Measurements from ENCODE around the gene HDAC9.

The HDAC9 gene

DNA sequence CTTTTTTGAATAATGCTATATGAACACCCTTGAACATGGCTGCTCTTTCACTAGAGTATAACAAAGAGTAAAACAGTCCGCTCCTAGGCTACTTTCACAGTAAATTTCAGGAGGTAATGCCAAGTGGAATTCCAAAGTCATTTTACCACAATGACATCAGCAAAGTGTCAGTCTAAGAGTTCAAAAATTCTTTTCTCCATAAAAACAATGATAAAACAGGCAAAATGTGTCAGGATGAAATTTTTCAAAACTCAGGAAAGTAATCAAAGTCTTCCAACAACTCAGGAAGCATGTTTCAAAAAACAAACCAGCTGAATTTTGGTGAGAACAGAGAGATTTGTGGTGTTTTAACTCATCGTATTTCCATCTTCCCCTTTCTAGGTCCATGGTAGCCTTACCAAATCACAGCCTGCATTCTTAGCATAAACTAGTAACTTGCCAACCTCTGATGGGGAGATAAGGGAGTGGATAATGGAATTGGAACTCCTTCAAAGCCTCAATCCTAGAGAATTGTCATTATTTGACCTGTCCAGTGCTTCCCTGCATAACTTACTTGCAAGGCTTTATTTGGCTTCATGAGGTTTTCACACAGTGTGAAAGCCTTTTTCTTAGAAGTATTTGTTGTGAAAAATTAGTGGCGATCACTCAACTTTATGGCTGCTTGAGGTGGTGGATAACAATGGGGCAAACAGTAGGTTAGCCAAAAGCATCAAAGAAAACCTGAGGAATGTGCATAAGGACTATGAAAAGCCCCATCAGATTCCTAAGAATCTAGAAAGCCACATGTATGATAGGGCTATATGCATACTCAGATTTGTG is 302.7 kb downstream of the HDAC9 start:
- H3K9ac ChIP-seq (ENCODE audit: low read depth, low read length): no peak overlapping the region
- H3K4me1 ChIP-seq (ENCODE audit: insufficient read depth, low read length): 0 out of 2 replicates have a peak, but pooled peaks cover 10% of the 10 kb centered on the region
- no peaks in the 10 kb centered on the region for H3K27me3 ChIP-seq (ENCODE audit: insufficient read depth, low read length)
- no peak overlapping the region for H3K27ac ChIP-seq (ENCODE audit: low read depth, low read length)
- no peaks in the 10 kb centered on the region for H3K9me3 ChIP-seq (ENCODE audit: insufficient read depth, low read depth, low read length)
- no peaks in the 10 kb centered on the region for H3K36me3 ChIP-seq (ENCODE audit: insufficient read depth, low read length)
- WGBS: 86% methylated on average over 3 of the region's 3 CpGs
- H3K4me3 ChIP-seq (ENCODE audit: low read length): no peak overlapping the region

DNA sequence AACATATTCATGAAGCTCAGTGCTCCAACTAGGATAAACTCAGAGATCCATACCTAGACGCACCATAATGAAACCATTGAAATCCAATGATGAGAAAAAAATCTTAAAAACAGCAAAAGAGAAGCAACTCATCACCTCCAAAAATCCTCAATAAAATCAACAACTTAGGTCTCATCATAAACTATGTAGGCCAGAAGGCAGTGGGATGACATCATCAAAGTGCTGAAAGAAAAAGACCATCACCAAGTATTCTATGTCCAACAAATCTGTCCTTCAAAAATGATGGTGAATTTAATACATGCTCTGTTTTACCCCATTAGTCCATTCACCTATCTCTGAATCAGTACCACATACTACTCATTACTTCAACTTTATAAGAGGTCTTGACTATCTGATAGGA is 304.4 kb downstream of the HDAC9 start:
- H3K9ac ChIP-seq (ENCODE audit: low read depth, low read length): no peak overlapping the region
- 100% methylated on average over 1 of the region's 1 CpG for WGBS
- H3K27me3 ChIP-seq (ENCODE audit: insufficient read depth, low read length): no peaks in the 10 kb centered on the region

DNA sequence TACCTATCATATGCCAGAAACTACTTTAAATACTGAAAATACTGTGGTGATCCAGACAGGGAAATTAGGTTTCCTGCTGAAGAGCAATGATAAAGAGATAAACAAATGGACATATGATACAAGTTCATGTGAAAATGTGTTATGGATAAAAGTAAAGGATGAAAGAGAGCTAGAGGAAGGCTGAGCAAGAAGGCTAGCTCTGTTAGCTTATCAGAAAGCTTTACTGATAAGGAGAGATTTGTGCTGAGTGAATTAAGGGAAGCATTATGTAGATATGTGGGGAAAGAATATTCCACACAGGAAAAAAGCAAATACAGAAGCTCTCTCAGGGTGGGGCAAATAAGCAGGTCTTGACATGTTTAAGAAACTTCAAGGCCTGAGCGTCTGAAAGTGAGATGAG is 308.4 kb downstream of the HDAC9 start:
- no peaks in the 10 kb centered on the region for H3K36me3 ChIP-seq (ENCODE audit: insufficient read depth, low read length)
- no peaks in the 10 kb centered on the region for H3K4me1 ChIP-seq (ENCODE audit: insufficient read depth, low read length)
- no peaks in the 10 kb centered on the region for H3K27me3 ChIP-seq (ENCODE audit: insufficient read depth, low read length)
- no peaks in the 10 kb centered on the region for H3K9me3 ChIP-seq (ENCODE audit: insufficient read depth, low read depth, low read length)
- 100% methylated on average over 1 of the region's 1 CpG for WGBS
- H3K9ac ChIP-seq (ENCODE audit: low read depth, low read length): no peak overlapping the region
- H3K4me3 ChIP-seq (ENCODE audit: low read length): no peak overlapping the region
- H3K27ac ChIP-seq (ENCODE audit: low read depth, low read length): no peak overlapping the region

More for the DNA sequence above, 304.4 kb downstream of the HDAC9 start:
- no peaks in the 10 kb centered on the region for H3K36me3 ChIP-seq (ENCODE audit: insufficient read depth, low read length)
- no peaks in the 10 kb centered on the region for H3K9me3 ChIP-seq (ENCODE audit: insufficient read depth, low read depth, low read length)
- no peak overlapping the region for H3K4me3 ChIP-seq (ENCODE audit: low read length)
- 0 out of 2 replicates have a peak, but pooled peaks cover 8% of the 10 kb centered on the region for H3K4me1 ChIP-seq (ENCODE audit: insufficient read depth, low read length)
- H3K27ac ChIP-seq (ENCODE audit: low read depth, low read length): no peak overlapping the region

DNA sequence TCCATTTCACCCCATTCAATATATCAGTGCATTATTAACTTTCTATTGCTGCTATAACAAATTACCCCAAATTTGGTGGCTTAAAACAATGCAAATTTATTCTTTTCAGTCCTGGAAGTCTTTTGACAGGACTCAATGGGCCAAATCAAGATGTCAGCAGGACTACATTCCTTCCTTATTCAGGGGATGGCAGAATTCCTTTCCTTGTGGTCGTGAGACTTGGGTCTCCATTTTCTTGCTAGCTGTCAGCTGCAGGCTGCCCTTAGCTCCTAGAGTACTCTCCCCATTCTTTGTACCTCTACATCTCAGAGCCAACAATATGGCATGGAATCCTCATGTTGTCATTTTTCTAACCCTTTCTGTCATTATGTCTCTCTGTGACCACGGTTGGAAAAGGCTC is 310.6 kb downstream of the HDAC9 start:
- H3K4me3 ChIP-seq (ENCODE audit: low read length): no peak overlapping the region
- WGBS: 50% methylated on average over 1 of the region's 2 CpGs
- H3K27me3 ChIP-seq (ENCODE audit: insufficient read depth, low read length): no peaks in the 10 kb centered on the region
- no peaks in the 10 kb centered on the region for H3K36me3 ChIP-seq (ENCODE audit: insufficient read depth, low read length)
- H3K4me1 ChIP-seq (ENCODE audit: insufficient read depth, low read length): no peaks in the 10 kb centered on the region
- H3K27ac ChIP-seq (ENCODE audit: low read depth, low read length): no peak overlapping the region
- no peaks in the 10 kb centered on the region for H3K9me3 ChIP-seq (ENCODE audit: insufficient read depth, low read depth, low read length)
- no peak overlapping the region for H3K9ac ChIP-seq (ENCODE audit: low read depth, low read length)

DNA sequence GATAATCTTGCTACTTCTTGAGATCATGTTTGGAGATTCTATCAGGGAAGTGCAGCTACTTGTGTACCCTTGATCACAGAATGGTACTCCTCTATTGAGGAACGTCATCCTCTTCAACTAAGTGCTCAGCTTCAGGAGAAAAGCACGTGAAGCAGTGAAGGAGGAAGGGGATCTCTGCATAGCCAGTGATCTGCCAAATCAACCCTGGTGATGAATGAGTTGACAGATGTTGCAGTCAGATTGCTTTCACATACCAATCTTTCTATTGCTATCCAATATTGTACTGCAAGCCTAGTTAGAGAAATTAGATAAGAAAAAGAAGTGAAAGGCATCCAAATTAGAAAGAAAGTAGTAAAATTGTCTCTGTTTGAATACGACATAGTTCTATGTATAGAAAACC is 312.5 kb downstream of the HDAC9 start:
- Histone ChIP-seq H3K36me3 (ENCODE audit: insufficient read depth, low read length) (no peaks in the 10 kb centered on the region), H3K27ac (ENCODE audit: low read depth, low read length) (no peak overlapping the region), H3K4me3 (ENCODE audit: low read length) (no peak overlapping the region), H3K9me3 (ENCODE audit: insufficient read depth, low read depth, low read length) (no peaks in the 10 kb centered on the region), H3K4me1 (ENCODE audit: insufficient read depth, low read length) (no peaks in the 10 kb centered on the region), H3K27me3 (ENCODE audit: insufficient read depth, low read length) (no peaks in the 10 kb centered on the region), H3K9ac (ENCODE audit: low read depth, low read length) (no peak overlapping the region)
- WGBS: 100% methylated on average over 2 of the region's 3 CpGs

DNA sequence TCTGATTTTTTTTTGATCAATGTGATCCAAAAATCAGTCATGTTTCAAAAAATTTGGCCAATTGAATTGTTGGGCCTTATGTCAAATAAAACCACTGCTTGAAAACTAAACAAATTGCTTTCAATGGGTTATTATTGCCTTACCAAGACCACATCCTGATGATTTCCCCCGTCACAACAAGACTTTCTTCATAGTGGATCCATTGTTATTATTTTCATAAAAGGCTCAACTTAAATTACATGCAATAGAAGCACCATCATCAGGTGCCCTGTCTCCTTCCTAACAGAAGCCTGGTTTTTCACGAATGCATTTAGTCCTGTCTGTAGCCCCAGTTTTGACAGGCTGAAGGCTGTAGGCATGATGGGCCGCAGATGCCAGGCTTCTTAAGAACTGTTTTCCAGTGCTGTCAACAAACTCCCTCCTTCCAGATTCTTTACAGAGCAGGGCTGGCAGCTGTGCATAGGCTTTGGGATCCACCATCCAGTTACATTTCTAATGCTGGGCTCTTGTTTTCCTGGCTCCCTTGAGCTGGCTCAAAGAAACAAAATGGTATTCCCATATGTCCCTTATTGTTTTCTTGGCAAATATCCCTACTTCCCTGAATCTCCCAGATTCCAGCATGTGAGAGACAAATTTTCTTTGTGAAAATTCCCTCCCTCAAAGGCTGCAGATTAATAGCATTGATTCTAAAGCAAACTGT is 319.9 kb downstream of the HDAC9 start:
- H3K4me1 ChIP-seq (ENCODE audit: insufficient read depth, low read length): no peaks in the 10 kb centered on the region
- H3K36me3 ChIP-seq (ENCODE audit: insufficient read depth, low read length): no peaks in the 10 kb centered on the region
- no peak overlapping the region for H3K4me3 ChIP-seq (ENCODE audit: low read length)
- no peaks in the 10 kb centered on the region for H3K27me3 ChIP-seq (ENCODE audit: insufficient read depth, low read length)
- H3K9me3 ChIP-seq (ENCODE audit: insufficient read depth, low read depth, low read length): no peaks in the 10 kb centered on the region
- H3K9ac ChIP-seq (ENCODE audit: low read depth, low read length): no peak overlapping the region
- no peak overlapping the region for H3K27ac ChIP-seq (ENCODE audit: low read depth, low read length)
- 95% methylated on average over 3 of the region's 3 CpGs for WGBS

DNA sequence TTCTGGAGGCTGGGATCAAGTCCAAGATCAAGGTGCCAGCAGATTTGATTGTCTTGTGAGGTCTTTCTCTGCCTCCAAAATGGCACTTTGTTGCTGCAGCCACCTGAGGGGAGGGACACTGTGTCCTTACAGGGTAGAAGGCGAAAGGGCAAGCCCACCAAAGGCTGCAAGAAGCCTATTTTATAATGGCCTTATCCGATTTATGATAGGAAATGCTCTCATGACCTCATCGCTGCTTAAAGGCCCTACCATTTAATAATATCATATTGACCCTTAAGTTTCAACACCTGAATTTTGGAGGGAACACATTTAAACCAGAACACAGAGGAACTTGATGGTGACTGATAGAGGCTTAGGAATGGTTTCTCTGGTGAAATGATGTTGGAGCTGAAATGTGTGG is 325.4 kb downstream of the HDAC9 start:
- no peaks in the 10 kb centered on the region for H3K9me3 ChIP-seq (ENCODE audit: insufficient read depth, low read depth, low read length)
- H3K4me1 ChIP-seq (ENCODE audit: insufficient read depth, low read length): no peaks in the 10 kb centered on the region
- H3K9ac ChIP-seq (ENCODE audit: low read depth, low read length): no peak overlapping the region
- H3K27me3 ChIP-seq (ENCODE audit: insufficient read depth, low read length): no peaks in the 10 kb centered on the region
- WGBS: 97% methylated on average over 3 of the region's 3 CpGs
- H3K4me3 ChIP-seq (ENCODE audit: low read length): no peak overlapping the region
- no peaks in the 10 kb centered on the region for H3K36me3 ChIP-seq (ENCODE audit: insufficient read depth, low read length)
- no peak overlapping the region for H3K27ac ChIP-seq (ENCODE audit: low read depth, low read length)

DNA sequence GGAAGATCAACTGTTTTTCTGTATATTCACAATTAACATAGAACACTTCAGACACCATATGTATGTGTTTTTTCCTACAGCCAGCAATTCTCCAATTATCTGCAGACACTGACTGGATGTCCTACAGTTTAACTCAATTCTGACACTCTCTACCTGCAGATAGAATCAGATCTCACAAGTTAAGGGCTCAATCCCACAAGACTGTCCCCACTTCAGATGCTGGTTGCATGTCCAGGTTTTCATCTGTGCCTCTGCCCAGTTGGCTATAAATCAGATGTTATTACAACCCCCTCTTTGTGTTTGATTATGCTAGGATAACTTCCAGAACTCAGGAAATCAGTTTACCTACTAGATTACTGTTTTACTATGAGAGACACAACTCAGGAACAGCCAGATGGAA is 326.0 kb downstream of the HDAC9 start:
- H3K4me3 ChIP-seq (ENCODE audit: low read length): no peak overlapping the region
- H3K36me3 ChIP-seq (ENCODE audit: insufficient read depth, low read length): no peaks in the 10 kb centered on the region
- H3K27me3 ChIP-seq (ENCODE audit: insufficient read depth, low read length): no peaks in the 10 kb centered on the region
- H3K9me3 ChIP-seq (ENCODE audit: insufficient read depth, low read depth, low read length): no peaks in the 10 kb centered on the region
- no peaks in the 10 kb centered on the region for H3K4me1 ChIP-seq (ENCODE audit: insufficient read depth, low read length)
- no peak overlapping the region for H3K27ac ChIP-seq (ENCODE audit: low read depth, low read length)
- no peak overlapping the region for H3K9ac ChIP-seq (ENCODE audit: low read depth, low read length)

DNA sequence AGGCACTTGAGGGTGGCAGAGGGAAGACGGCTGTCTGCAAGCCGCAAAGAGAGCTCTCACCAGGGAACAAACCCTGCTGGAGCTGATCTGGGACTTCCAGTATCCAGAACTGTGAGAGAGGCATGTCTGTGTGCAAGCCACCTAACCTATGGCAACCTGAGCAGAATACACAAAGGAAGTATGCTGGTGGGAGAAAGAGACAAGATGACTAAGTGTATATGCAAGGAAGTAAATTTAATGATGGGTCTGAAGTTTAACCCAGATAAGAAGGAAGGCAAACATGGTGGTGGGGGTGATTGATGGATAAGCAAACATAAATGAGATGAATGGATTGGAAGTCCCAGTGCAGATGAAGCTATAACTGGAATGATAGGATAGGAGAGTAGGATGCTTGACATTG is 328.6 kb downstream of the HDAC9 start:
- H3K4me3 ChIP-seq (ENCODE audit: low read length): no peak overlapping the region
- H3K9me3 ChIP-seq (ENCODE audit: insufficient read depth, low read depth, low read length): no peaks in the 10 kb centered on the region
- no peaks in the 10 kb centered on the region for H3K36me3 ChIP-seq (ENCODE audit: insufficient read depth, low read length)
- no peak overlapping the region for H3K27ac ChIP-seq (ENCODE audit: low read depth, low read length)
- no peak overlapping the region for H3K9ac ChIP-seq (ENCODE audit: low read depth, low read length)
- no peaks in the 10 kb centered on the region for H3K27me3 ChIP-seq (ENCODE audit: insufficient read depth, low read length)
- no peaks in the 10 kb centered on the region for H3K4me1 ChIP-seq (ENCODE audit: insufficient read depth, low read length)
- 95% methylated on average over 2 of the region's 2 CpGs for WGBS

DNA sequence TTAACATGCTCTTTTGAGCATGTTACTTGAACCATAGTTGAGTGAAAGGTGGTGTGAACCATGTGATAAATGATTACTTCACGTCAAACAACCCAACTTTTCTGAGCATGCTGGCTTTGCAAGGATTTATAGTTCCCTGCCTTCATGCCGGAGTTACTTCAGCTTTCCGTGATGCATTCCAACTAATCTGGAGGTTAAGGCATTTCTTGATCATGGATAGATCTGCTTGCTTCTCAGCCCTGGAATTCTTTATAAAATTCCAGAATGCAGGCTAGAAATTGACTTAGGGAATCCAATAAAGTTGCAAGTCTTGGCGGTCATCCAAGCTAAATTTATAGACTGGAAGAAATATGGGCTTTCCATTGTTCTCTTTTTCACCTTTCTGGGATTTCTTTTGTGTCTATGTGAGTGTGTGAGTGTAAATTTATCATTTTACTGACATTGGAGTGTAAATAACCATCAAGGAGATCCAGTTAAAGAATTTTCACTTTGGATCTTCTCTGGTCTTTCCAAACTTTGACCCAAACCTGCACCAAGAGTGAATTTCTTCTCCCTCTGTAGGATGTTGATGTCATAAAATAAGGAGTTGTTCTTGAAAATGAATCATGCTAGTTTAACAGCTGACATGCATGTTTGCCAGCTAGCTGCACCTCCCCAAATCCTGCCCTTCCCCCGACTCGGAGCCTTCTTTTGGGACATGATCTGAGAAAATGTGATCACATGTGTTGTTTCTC is 332.9 kb downstream of the HDAC9 start:
- Histone ChIP-seq H3K9ac (ENCODE audit: low read depth, low read length) (no peak overlapping the region), H3K9me3 (ENCODE audit: insufficient read depth, low read depth, low read length) (no peaks in the 10 kb centered on the region), H3K27ac (ENCODE audit: low read depth, low read length) (no peak overlapping the region), H3K36me3 (ENCODE audit: insufficient read depth, low read length) (no peaks in the 10 kb centered on the region), H3K27me3 (ENCODE audit: insufficient read depth, low read length) (no peaks in the 10 kb centered on the region), H3K4me1 (ENCODE audit: insufficient read depth, low read length) (no peaks in the 10 kb centered on the region), H3K4me3 (ENCODE audit: low read length) (no peak overlapping the region)
- whole genome bisulfite sequencing: 94% methylated on average over 6 of the region's 6 CpGs

Measured in HUES64 (cell line).